Body of pancreas (tissue), 4 donors: ENCODE data around the gene NRP1. TPM values are rescaled to one million over a fixed set of nuclear protein-coding genes. Genes with fewer than 3 reads are reported as not detected.

Experiments
- ATAC-seq: fragments of 150-250 bp; one replicate; pipeline ENCODE4 v1.9.1; 2016
- DNase-seq, 4 donors: peaks; one replicate each; pipeline ENCODE4 v3.0.0-alpha.2; 2019
- H3K27ac ChIP-seq, 4 donors: fragments of 200-600 bp; sonication (generic); 1 replicate in 3 of 4; 2 replicates in 1 of 4; pipeline versions ENCODE4 v1.5.1 to v1.6.1; 2016 to 2019; ENCODE audit warnings: mild to moderate bottlenecking in 1 of 4, mixed read lengths in 1 of 4, moderate library complexity in 1 of 4
- H3K27me3 ChIP-seq, 2 donors: fragments of 200-600 bp; sonication (generic); one replicate each; pipeline ENCODE4 v1.6.0; 2016; ENCODE audit warnings: mild to moderate bottlenecking in 1 of 2
- H3K36me3 ChIP-seq, 2 donors: fragments of 200-600 bp; sonication (generic); replicated peaks in 1 of 2; 2 replicates each; pipeline ENCODE4 v1.5.1; 2016; ENCODE audit warnings: low read depth in 2 of 2; ENCODE audit not compliant: insufficient read depth in 1 of 2
- H3K4me1 ChIP-seq: fragments of 200-600 bp; sonication (generic); one replicate; pipeline ENCODE4 v1.6.0; 2016
- H3K4me3 ChIP-seq, 2 donors: fragments of 200-600 bp; sonication (generic); 1 replicate in 1 of 2; 2 replicates in 1 of 2; pipeline ENCODE4 v1.5.1; 2016 to 2019
- H3K9me3 ChIP-seq, 3 donors: fragments of 200-600 bp; sonication (generic); 1 replicate in 2 of 3; 2 replicates in 1 of 3; pipeline ENCODE4 v1.5.1; 2016
- POLR2A ChIP-seq, 3 donors: fragments of 450-650 bp; IDR thresholded peaks; one replicate each; pipeline ENCODE4 v1.6.1; 2016; ENCODE audit warnings: antibody characterized with exemption in 3 of 3, mild to moderate bottlenecking in 2 of 3
- WGBS, 2 donors: methylation state at CpG; one replicate each; pipeline ENCODE4 v1.1.5; 2017; 5-methylcytosine and 5-hydroxymethylcytosine counted together
- intact Hi-C: fragments of 100-400 bp; cut with DNase I; formaldehyde crosslinking; loops from one replicate; pipeline ENCODE4 v1.15.1; 2023
- total RNA-seq, 2 donors: library from RNA; depleted of rRNA; stranded (reverse); fragments of >200 nt; gene quantifications; one replicate each; pipeline ENCODE4 v1.1.0, GENCODE V29; 2016
- TF ChIP-seq, protein P1 (sequence below), 7 experiments: fragments of 450-650 bp in 4 of 7; fragments of 200-600 bp in 3 of 7; sonication (generic) in 3 of 7; IDR thresholded peaks; one replicate each; pipeline ENCODE4 v1.5.1; 2016 to 2019; ENCODE audit warnings: antibody characterized with exemption in 7 of 7

NRP1 gene
- total RNA-seq, 2 donors from 2014 or later = 37.6 to 62.6 TPM

DNA sequence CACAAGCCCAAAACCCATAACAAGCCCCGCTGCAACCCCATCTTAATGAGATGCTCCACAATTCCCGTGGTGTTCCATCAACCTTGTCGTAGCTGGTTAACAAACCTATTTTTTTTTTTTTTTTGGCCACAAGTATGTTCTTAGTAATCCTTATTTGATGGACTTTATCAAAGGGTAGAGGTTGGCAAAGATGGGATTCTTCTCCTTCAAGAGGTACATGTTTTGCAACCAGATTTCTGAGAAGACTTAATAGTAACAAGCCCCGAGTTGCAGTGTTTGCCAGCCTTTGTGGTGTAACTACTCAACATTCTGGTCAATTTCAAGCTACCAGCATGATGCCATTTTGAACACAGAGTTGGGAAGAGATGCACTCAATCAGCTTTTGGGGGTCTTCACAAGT, 181.7 kb downstream of the NRP1 start:
- no peaks in the 10 kb centered on the region for H3K36me3 ChIP-seq
- ATAC-seq (no peak), DNase-seq (no peak)
- 92 to 96% methylated on average over 4 of the region's 4 CpGs for WGBS, 2 donors
- no peaks in the 10 kb centered on the region for H3K27me3 ChIP-seq
- H3K9me3 ChIP-seq = no peaks in the 10 kb centered on the region
- H3K27ac ChIP-seq = no peak overlapping the region
- no peak overlapping the region for H3K4me3 ChIP-seq
- intact Hi-C loops = no loop called here
- TF ChIP-seq, protein P1, sequence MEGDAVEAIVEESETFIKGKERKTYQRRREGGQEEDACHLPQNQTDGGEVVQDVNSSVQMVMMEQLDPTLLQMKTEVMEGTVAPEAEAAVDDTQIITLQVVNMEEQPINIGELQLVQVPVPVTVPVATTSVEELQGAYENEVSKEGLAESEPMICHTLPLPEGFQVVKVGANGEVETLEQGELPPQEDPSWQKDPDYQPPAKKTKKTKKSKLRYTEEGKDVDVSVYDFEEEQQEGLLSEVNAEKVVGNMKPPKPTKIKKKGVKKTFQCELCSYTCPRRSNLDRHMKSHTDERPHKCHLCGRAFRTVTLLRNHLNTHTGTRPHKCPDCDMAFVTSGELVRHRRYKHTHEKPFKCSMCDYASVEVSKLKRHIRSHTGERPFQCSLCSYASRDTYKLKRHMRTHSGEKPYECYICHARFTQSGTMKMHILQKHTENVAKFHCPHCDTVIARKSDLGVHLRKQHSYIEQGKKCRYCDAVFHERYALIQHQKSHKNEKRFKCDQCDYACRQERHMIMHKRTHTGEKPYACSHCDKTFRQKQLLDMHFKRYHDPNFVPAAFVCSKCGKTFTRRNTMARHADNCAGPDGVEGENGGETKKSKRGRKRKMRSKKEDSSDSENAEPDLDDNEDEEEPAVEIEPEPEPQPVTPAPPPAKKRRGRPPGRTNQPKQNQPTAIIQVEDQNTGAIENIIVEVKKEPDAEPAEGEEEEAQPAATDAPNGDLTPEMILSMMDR (IDR thresholded peaks at IDR 0.05) = no peak
- TF ChIP-seq POLR2A (IDR thresholded peaks at IDR 0.05) = no peak
- peaks cover 26% of the 10 kb centered on the region for H3K4me1 ChIP-seq

DNA sequence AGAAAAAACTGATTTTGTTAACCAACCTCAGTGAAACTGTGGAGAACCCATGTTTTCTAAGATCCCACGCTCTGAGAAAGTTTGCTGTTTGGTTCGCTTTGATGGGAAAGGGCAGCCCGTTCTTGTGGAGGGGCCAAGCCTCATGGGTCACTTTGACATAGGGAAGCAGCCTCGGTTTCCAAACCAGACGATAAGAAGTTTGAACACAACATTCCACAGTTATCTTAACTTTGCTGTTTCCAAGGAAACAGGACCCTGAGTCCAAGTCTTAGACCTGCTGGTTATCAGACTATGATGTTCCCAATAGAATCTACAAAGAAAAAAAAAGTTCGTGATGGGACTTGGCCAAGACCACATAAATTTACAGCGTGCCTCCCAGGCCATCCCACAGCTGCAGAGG, 182.3 kb downstream of the NRP1 start:
- no peak for DNase-seq
- H3K9me3 ChIP-seq = no peaks in the 10 kb centered on the region
- H3K4me3 ChIP-seq = no peak overlapping the region
- no peak for TF ChIP-seq POLR2A (IDR thresholded peaks at IDR 0.05)
- 59 to 60% methylated on average over 7 of the region's 7 CpGs for WGBS, 2 donors
- intact Hi-C loops = no loop called here
- H3K4me1 ChIP-seq = peaks cover 24% of the 10 kb centered on the region
- no peaks in the 10 kb centered on the region for H3K36me3 ChIP-seq
- no peaks in the 10 kb centered on the region for H3K27me3 ChIP-seq
- ATAC-seq = no peak
- no peak overlapping the region for H3K27ac ChIP-seq

DNA sequence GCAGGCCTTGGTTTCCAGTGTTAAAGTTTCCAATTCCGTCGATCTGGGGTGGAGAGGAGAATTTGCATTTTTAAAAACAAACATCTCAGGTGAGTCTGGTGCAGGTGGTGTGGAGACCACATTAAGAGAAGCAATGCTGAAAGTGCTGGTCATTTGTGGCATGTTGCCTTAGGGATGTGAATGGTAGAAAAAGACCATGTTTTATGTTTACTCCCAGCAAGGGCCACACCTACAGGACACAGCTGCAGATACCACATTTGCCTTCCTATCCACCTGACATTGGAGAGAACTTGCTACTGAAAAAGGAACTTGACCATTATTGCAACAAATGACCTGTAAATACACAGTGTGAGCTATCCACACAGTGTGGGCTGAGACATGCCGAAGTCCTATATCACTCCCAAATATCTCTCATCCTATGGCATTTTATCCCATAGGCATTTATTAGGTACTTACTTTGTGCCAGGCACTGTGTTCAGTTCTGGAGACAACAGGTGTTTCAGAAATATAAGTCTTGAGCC, 183.1 kb downstream of the NRP1 start:
- no peak overlapping the region for H3K4me3 ChIP-seq
- 83% methylated on average over 3 of the region's 3 CpGs for WGBS, 2 donors
- no peak for TF ChIP-seq POLR2A (IDR thresholded peaks at IDR 0.05)
- TF ChIP-seq, protein P1 (IDR thresholded peaks at IDR 0.05) = no peak
- H3K4me1 ChIP-seq = peaks cover 16% of the 10 kb centered on the region
- DNase-seq (no peak), ATAC-seq (no peak)
- intact Hi-C loops = no loop called here
- H3K9me3 ChIP-seq = no peaks in the 10 kb centered on the region
- no peak overlapping the region for H3K27ac ChIP-seq
- no peaks in the 10 kb centered on the region for H3K27me3 ChIP-seq
- no peaks in the 10 kb centered on the region for H3K36me3 ChIP-seq

DNA sequence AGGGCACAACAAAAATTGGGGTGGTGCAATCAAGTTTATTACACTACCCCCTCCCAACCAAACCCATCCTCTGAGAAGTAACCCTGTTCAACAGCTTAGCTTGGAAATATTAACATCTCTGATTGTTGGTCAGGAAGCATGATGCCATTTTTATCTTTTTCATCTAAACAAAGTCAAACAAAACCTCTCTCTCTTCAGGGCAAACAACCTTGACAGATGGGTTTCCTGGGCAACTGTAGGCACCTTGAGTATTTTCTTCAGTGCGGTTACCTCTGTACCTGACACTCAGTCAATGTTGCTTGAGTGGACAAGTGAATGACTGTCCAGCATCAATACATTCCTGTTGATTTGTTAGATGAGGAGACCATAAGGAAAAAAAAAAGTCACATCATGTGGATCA, 183.6 kb downstream of the NRP1 start:
- H3K27ac ChIP-seq = no peak overlapping the region

DNA sequence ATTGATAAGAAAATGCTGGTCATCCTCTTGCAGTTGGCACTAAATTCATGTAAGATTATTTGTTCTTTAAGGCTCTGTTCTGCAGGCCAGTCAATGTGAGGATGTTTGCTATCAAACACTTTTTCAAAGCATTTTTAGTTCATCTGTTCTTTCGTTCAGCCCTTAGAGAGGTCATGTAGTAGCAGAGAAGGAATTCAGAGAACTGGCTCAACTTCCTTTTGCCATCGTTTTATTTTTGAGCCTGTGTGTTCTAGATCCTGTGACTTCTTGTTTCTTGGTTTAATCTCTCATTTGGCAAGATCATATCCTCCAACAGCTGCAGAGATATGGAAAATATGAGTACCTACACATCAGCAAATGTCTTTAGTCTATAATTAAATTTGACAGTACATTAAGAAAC, 184.3 kb downstream of the NRP1 start:
- Histone ChIP-seq H3K36me3 (no peaks in the 10 kb centered on the region), H3K9me3 (no peaks in the 10 kb centered on the region), H3K27me3 (no peaks in the 10 kb centered on the region), H3K27ac (no peak overlapping the region), H3K4me3 (no peak overlapping the region), H3K4me1 (peaks cover 4% of the 10 kb centered on the region)
- ATAC-seq (no peak), DNase-seq (no peak)
- intact Hi-C loops = no loop called here
- TF ChIP-seq POLR2A (IDR thresholded peaks at IDR 0.05) = no peak
- TF ChIP-seq, protein P1 (IDR thresholded peaks at IDR 0.05) = no peak
- WGBS, 2 donors = 68 to 72% methylated on average over 2 of the region's 2 CpGs

More for the DNA sequence above, 183.6 kb downstream of the NRP1 start:
- no peak for ATAC-seq
- Histone ChIP-seq H3K9me3 (no peaks in the 10 kb centered on the region), H3K27me3 (no peaks in the 10 kb centered on the region), H3K4me3 (no peak overlapping the region), H3K4me1 (peaks cover 11% of the 10 kb centered on the region), H3K36me3 (no peaks in the 10 kb centered on the region)
- TF ChIP-seq POLR2A (IDR thresholded peaks at IDR 0.05) = no peak
- TF ChIP-seq, protein P1 (IDR thresholded peaks at IDR 0.05) = no peak
- WGBS, 2 donors = 95% methylated on average over 1 of the region's 1 CpG
- intact Hi-C loops = no loop called here
- DNase-seq = no peak
